GM19372 (cell line): ENCODE data around the gene MKRN1.
"Not testable (repeated sequence)": the region's sequence is repeated elsewhere in the genome, so short reads cannot be mapped to it uniquely, and the experiment has no call there.

Source experiments
- ATAC-seq: cut with Tn5 transposase; IDR thresholded peaks from one replicate; pipeline ENCODE4 v1.9.1; 2021; ENCODE audit warnings: mild to moderate bottlenecking, low read depth, moderate library complexity; ENCODE audit not compliant: unreplicated experiment

MKRN1 gene

GRCh38 chr7:140485500-140486265 is 6.4 kb upstream of the MKRN1 start:
- ATAC-seq = no peak

- no peak for ATAC-seq
Measured at GRCh38 chr7:140484951-140485499, 5.7 kb upstream of the MKRN1 start.

GRCh38 chr7:140484479-140484878 is 5.2 kb upstream of the MKRN1 start:
- ATAC-seq = no peak

- no peak for ATAC-seq
Measured at GRCh38 chr7:140479739-140480084, 407 bp upstream of the MKRN1 start.

- ATAC-seq = peak; percentile 21
Measured at GRCh38 chr7:140478246-140479061, 851 bp downstream of the MKRN1 start.

GRCh38 chr7:140476698-140477261 is 2.5 kb downstream of the MKRN1 start:
- ATAC-seq = no peak

- no peak for ATAC-seq
Measured at GRCh38 chr7:140475747-140476333, 3.5 kb downstream of the MKRN1 start.

GRCh38 chr7:140463111-140463510 is 16.2 kb downstream of the MKRN1 start:
- no peak for ATAC-seq

GRCh38 chr7:140458916-140459315 is 20.4 kb downstream of the MKRN1 start:
- ATAC-seq = no peak

GRCh38 chr7:140458201-140458600 is 21.1 kb downstream of the MKRN1 start:
- ATAC-seq = no peak

GRCh38 chr7:140456551-140457051 is 22.7 kb downstream of the MKRN1 start:
- no peak for ATAC-seq

GRCh38 chr7:140455743-140456142 is 23.6 kb downstream of the MKRN1 start:
- no peak for ATAC-seq

GRCh38 chr7:140454657-140455015 is 24.7 kb downstream of the MKRN1 start:
- no peak for ATAC-seq

GRCh38 chr7:140453785-140454656 is 25.3 kb downstream of the MKRN1 start:
- ATAC-seq = not testable (repeated sequence)

- no peak for ATAC-seq
Measured at GRCh38 chr7:140453273-140453672, 26.0 kb downstream of the MKRN1 start.

GRCh38 chr7:140451716-140452115 is 27.6 kb downstream of the MKRN1 start:
- no peak for ATAC-seq

- ATAC-seq = no peak
Measured at GRCh38 chr7:140448781-140449480, 30.4 kb downstream of the MKRN1 start.

- ATAC-seq = no peak
Measured at GRCh38 chr7:140447841-140448240, 31.5 kb downstream of the MKRN1 start.

- no peak for ATAC-seq
Measured at GRCh38 chr7:140446467-140446866, 32.8 kb downstream of the MKRN1 start.
